Right lobe of liver (tissue), 4 donors: ENCODE measurements around the gene TUFT1.

Experiments
- POLR2A ChIP-seq: fragments of 450-650 bp; IDR thresholded peaks from one replicate; pipeline ENCODE4 v1.6.1; 2017; ENCODE audit warnings: antibody characterized with exemption, mild to moderate bottlenecking
- TF ChIP-seq, protein P1 (sequence below), 4 donors: fragments of 200-600 bp in 3 of 4; fragments of 450-650 bp in 1 of 4; IDR thresholded peaks; one replicate each; pipeline versions ENCODE4 v1.5.1 to v1.8.0; 2016 to 2022; ENCODE audit warnings: antibody characterized with exemption in 4 of 4, mild to moderate bottlenecking in 2 of 4
- donor health status: DM: no; HTN: no; CAD: no.
- donor health status: DM: no; HTN: no; CAD: no.
- donor health status: DM: no; HTN: yes; CAD: no.

DNA sequence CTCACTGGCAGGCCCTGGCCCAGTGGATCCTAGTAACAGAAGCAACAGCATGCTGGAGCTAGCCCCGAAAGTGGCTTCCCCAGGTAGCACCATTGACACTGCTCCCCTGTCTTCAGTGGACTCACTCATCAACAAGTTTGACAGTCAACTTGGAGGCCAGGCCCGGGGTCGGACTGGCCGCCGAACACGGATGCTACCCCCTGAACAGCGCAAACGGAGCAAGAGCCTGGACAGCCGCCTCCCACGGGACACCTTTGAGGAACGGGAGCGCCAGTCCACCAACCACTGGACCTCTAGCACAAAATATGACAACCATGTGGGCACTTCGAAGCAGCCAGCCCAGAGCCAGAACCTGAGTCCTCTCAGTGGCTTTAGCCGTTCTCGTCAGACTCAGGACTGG lies 21.2 kb upstream of the TUFT1 start:
- TF ChIP-seq, protein P1, sequence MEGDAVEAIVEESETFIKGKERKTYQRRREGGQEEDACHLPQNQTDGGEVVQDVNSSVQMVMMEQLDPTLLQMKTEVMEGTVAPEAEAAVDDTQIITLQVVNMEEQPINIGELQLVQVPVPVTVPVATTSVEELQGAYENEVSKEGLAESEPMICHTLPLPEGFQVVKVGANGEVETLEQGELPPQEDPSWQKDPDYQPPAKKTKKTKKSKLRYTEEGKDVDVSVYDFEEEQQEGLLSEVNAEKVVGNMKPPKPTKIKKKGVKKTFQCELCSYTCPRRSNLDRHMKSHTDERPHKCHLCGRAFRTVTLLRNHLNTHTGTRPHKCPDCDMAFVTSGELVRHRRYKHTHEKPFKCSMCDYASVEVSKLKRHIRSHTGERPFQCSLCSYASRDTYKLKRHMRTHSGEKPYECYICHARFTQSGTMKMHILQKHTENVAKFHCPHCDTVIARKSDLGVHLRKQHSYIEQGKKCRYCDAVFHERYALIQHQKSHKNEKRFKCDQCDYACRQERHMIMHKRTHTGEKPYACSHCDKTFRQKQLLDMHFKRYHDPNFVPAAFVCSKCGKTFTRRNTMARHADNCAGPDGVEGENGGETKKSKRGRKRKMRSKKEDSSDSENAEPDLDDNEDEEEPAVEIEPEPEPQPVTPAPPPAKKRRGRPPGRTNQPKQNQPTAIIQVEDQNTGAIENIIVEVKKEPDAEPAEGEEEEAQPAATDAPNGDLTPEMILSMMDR (IDR thresholded peaks at IDR 0.05), result no peak
- TF ChIP-seq POLR2A, result no peak
